Caco-2 (cell line): ENCODE results near the gene ZNF490. TPM values are rescaled to one million over a fixed set of nuclear protein-coding genes. Genes with fewer than 3 reads are reported as not detected.
"Not testable (repeated sequence)": the region's sequence is repeated elsewhere in the genome, so short reads cannot be mapped to it uniquely, and the experiment has no call there.

Experiments
- BruUV-seq: library from RNA; stranded (reverse); fragments of 400-500 nt; replicated peaks from 2 replicates; lab custom pipeline; 2021; lab: Mats Ljungman, UMichigan
- CTCF ChIA-PET: fragments of 300-600 bp; sonication (Branson Sonifier 250); formaldehyde crosslinking; loops from one replicate; lab custom pipeline; 2022; ENCODE audit warnings: antibody characterized with exemption; lab: Charles Lee
- POLR2A ChIA-PET: fragments of 300-600 bp; sonication (Branson Sonifier 250); formaldehyde crosslinking; loops from one replicate; lab custom pipeline; 2022; ENCODE audit warnings: antibody characterized with exemption; lab: Charles Lee
- DNase-seq, 2 experiments: peaks; one replicate each; pipeline versions ENCODE4 v3.0.0 to v3.0.0-alpha.2; 2020 to 2022
- H3K27me3 ChIP-seq: replicated peaks from 2 replicates; pipeline ENCODE4 v1.6.0; 2011; ENCODE audit warnings: low read length; ENCODE audit not compliant: control insufficient read depth, insufficient read depth
- H3K36me3 ChIP-seq: 2 replicates; pipeline ENCODE4 v1.5.1; 2011; ENCODE audit warnings: low read length; ENCODE audit not compliant: control insufficient read depth, insufficient read depth
- H3K4me1 ChIP-seq: fragments of 250-450 bp; sonication (Bioruptor Pico); 2 replicates; pipeline ENCODE4 v1.5.1; 2020; ENCODE audit warnings: mild to moderate bottlenecking
- H3K4me3 ChIP-seq: 2 replicates; pipeline ENCODE4 v1.5.1; 2011; ENCODE audit warnings: low read depth, mild to moderate bottlenecking, control low read depth, low read length
- H3K9me3 ChIP-seq: fragments of 250-450 bp; sonication (Bioruptor Pico); 2 replicates; pipeline ENCODE4 v1.5.1; 2020; ENCODE audit warnings: mild to moderate bottlenecking, moderate library complexity
- H3K27ac Mint-ChIP-seq: one replicate; pipeline ENCODE4 v1.8.0; 2022; ENCODE audit warnings: mixed read lengths; ENCODE audit not compliant: unreplicated experiment
- H3K27me3 Mint-ChIP-seq: one replicate; pipeline ENCODE4 v1.8.0; 2022; ENCODE audit warnings: mixed read lengths; ENCODE audit not compliant: insufficient read depth, unreplicated experiment
- H3K36me3 Mint-ChIP-seq: one replicate; pipeline ENCODE4 v1.8.0; 2022; ENCODE audit warnings: mild to moderate bottlenecking, mixed read lengths; ENCODE audit not compliant: insufficient read depth, unreplicated experiment
- H3K4me1 Mint-ChIP-seq: one replicate; pipeline ENCODE4 v1.8.0; 2022; ENCODE audit warnings: low read depth, mixed read lengths; ENCODE audit not compliant: unreplicated experiment
- H3K4me3 Mint-ChIP-seq: one replicate; pipeline ENCODE4 v1.8.0; 2022; ENCODE audit warnings: mild to moderate bottlenecking, moderate library complexity, mixed read lengths; ENCODE audit not compliant: unreplicated experiment
- H3K9me3 Mint-ChIP-seq: one replicate; pipeline ENCODE4 v1.8.0; 2022; ENCODE audit warnings: mixed read lengths; ENCODE audit not compliant: unreplicated experiment
- intact Hi-C: fragments of 100-400 bp; cut with micrococcal nuclease; formaldehyde crosslinking; loops from one replicate; pipeline ENCODE4 v1.10.0; 2022; ENCODE audit not compliant: unreplicated experiment
- total RNA-seq: library from RNA; stranded (reverse); gene quantifications from 2 replicates; pipeline ENCODE4 v1.2.3, GENCODE V29; 2022
- TF ChIP-seq, protein P1 (sequence below), 2 experiments: fragments of 200-600 bp in 1 of 2; IDR thresholded peaks; 1 replicate in 1 of 2; 2 replicates in 1 of 2; pipeline versions ENCODE4 v1.5.1 to v1.8.0; 2011 to 2022; ENCODE audit warnings: antibody characterized with exemption in 1 of 2, control low read depth in 1 of 2, inconsistent platforms in 1 of 2, low read depth in 1 of 2, low read length in 1 of 2, mild to moderate bottlenecking in 1 of 2, moderate library complexity in 1 of 2; ENCODE audit not compliant: insufficient read depth in 1 of 2, severe bottlenecking in 1 of 2, unreplicated experiment in 1 of 2

Gene ZNF490
- total RNA-seq, 1 experiment from 2014 or later: 6.3 TPM

GRCh38 chr19:12626958-12627357 lies 16.3 kb upstream of the ZNF490 start:
- Mint-ChIP-seq H3K4me1 (no peaks in the 10 kb centered on the region), H3K36me3 (peaks cover 76% of the 10 kb centered on the region), H3K27me3 (no peaks in the 10 kb centered on the region), H3K27ac (no peak overlapping the region), H3K9me3 (peaks cover 17% of the 10 kb centered on the region), H3K4me3 (no peak overlapping the region)
- TF ChIP-seq, protein P1, sequence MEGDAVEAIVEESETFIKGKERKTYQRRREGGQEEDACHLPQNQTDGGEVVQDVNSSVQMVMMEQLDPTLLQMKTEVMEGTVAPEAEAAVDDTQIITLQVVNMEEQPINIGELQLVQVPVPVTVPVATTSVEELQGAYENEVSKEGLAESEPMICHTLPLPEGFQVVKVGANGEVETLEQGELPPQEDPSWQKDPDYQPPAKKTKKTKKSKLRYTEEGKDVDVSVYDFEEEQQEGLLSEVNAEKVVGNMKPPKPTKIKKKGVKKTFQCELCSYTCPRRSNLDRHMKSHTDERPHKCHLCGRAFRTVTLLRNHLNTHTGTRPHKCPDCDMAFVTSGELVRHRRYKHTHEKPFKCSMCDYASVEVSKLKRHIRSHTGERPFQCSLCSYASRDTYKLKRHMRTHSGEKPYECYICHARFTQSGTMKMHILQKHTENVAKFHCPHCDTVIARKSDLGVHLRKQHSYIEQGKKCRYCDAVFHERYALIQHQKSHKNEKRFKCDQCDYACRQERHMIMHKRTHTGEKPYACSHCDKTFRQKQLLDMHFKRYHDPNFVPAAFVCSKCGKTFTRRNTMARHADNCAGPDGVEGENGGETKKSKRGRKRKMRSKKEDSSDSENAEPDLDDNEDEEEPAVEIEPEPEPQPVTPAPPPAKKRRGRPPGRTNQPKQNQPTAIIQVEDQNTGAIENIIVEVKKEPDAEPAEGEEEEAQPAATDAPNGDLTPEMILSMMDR (IDR thresholded peaks at IDR 0.05; ENCODE audit: insufficient read depth in 1 of 2, low read depth in 1 of 2, low read length in 1 of 2, severe bottlenecking in 1 of 2, unreplicated experiment in 1 of 2): no peak
- ChIA-PET CTCF (no interaction called here), POLR2A (no interaction called here)
- no TSS peak for BruUV-seq
- no peak for DNase-seq
- Histone ChIP-seq H3K27me3 (no peaks in the 10 kb centered on the region), H3K36me3 (peaks cover 2% of the 10 kb centered on the region), H3K9me3 (peaks cover 40% of the 10 kb centered on the region), H3K4me3 (no peak overlapping the region), H3K4me1 (no peaks in the 10 kb centered on the region)
- intact Hi-C loops: no loop called here

DNA sequence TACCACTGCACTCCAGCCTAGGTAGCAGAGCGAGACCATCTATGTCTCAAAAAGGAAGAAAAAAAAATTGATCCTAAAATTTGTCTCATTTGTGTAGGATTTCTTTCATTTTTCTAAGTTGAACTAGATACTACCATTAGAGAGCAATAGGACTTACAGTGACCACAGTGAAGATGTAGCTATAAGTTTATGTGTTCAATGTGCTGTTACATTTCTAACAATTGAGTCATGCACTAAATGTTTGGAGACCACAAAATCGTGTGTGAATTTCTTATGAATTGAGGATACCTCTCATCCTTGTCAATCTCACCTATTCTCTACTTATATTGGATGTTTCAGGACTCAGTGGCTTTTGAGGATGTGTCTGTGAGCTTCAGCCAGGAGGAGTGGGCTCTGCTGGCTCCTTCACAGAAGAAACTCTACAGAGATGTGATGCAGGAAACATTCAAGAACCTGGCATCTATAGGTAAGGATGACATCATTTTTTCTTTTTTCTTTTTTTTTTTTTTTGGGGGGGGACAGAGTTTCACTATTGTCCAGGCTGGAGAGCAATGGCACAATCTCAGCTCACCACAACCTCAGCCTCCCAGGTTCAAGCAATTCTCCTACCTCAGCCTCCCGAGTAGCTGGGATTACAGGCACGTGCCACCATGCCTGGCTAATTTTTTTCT lies 12.9 kb upstream of the ZNF490 start:
- Histone ChIP-seq H3K9me3 (peaks cover 20% of the 10 kb centered on the region), H3K4me1 (no peaks in the 10 kb centered on the region), H3K4me3 (no peak overlapping the region), H3K27me3 (no peaks in the 10 kb centered on the region), H3K36me3 (peaks cover 2% of the 10 kb centered on the region)
- Mint-ChIP-seq H3K36me3 (peaks cover 76% of the 10 kb centered on the region), H3K4me1 (no peaks in the 10 kb centered on the region), H3K27ac (no peak overlapping the region), H3K27me3 (no peaks in the 10 kb centered on the region), H3K9me3 (peaks cover 9% of the 10 kb centered on the region), H3K4me3 (no peak overlapping the region)
- BruUV-seq: no TSS peak
- ChIA-PET CTCF (no interaction called here), POLR2A (no interaction called here)
- intact Hi-C loops: no loop called here
- no peak for DNase-seq
- TF ChIP-seq, protein P1 (IDR thresholded peaks at IDR 0.05; ENCODE audit: insufficient read depth in 1 of 2, low read depth in 1 of 2, low read length in 1 of 2, severe bottlenecking in 1 of 2, unreplicated experiment in 1 of 2): no peak

- not testable (repeated sequence) for H3K4me3 Mint-ChIP-seq
Measured at GRCh38 chr19:12621253-12622024, 10.8 kb upstream of the ZNF490 start.

More at GRCh38 chr19:12621253-12622024, 10.8 kb upstream of the ZNF490 start:
- H3K27me3 Mint-ChIP-seq, CTCF ChIA-PET, POLR2A ChIA-PET, BruUV-seq, H3K4me1 ChIP-seq, H3K27me3 ChIP-seq, H3K9me3 Mint-ChIP-seq, H3K36me3 ChIP-seq, H3K27ac Mint-ChIP-seq, H3K4me1 Mint-ChIP-seq, H3K4me3 ChIP-seq, H3K9me3 ChIP-seq, DNase-seq, intact Hi-C loops: not testable (repeated sequence)
- peaks cover 69% of the 10 kb centered on the region for H3K36me3 Mint-ChIP-seq
